Measurements from ENCODE around the gene HEBP2. TPM values are rescaled to one million over a fixed set of nuclear protein-coding genes. Genes with fewer than 3 reads are reported as not detected.

The HEBP2 gene
- polyA plus RNA-seq, 1 experiment: 14.5 TPM

- Histone ChIP-seq H3K36me3 (ENCODE audit: control insufficient read depth, insufficient read depth, low read length) (peaks cover 18% of the 10 kb centered on the region; the same call in 1 of the 2 replicates), H3K4me3 (ENCODE audit: low read depth, low read length) (no peak overlapping the region), H3K27me3 (ENCODE audit: control insufficient read depth, insufficient read depth, low read length) (no peaks in the 10 kb centered on the region)
- ChIA-PET POLR2A (no interaction called here), CTCF (interaction anchor here (0.7 to 3.1 kb wide), 5 partner anchors 10 to 294 kb away, joined by 3 to 9 read pairs (median 5); no protein-coding TSS in a partner anchor)
- DNase-seq (ENCODE audit: low read depth): no peak
- no peak for TF ChIP-seq CTCF (IDR thresholded peaks at IDR 0.05; ENCODE audit: insufficient read depth, low read depth, low read length)
Observed at GRCh38 chr6:138410048-138410735, 6.2 kb downstream of the HEBP2 start.

- ChIA-PET CTCF (interaction anchor here (0.6 to 1.4 kb wide), 6 partner anchors 9 to 324 kb away, joined by 3 to 5 read pairs (median 3); no protein-coding TSS in a partner anchor), POLR2A (no interaction called here)
- no peak for TF ChIP-seq CTCF (IDR thresholded peaks at IDR 0.05; ENCODE audit: insufficient read depth, low read depth, low read length)
- no peak for DNase-seq (ENCODE audit: low read depth)
- Histone ChIP-seq H3K27me3 (ENCODE audit: control insufficient read depth, insufficient read depth, low read length) (no peaks in the 10 kb centered on the region), H3K4me3 (ENCODE audit: low read depth, low read length) (no peak overlapping the region), H3K36me3 (ENCODE audit: control insufficient read depth, insufficient read depth, low read length) (peaks cover 18% of the 10 kb centered on the region; the same call in 1 of the 2 replicates)
Observed at GRCh38 chr6:138410972-138411880, 7.2 kb downstream of the HEBP2 start.

- POLR2A ChIA-PET: no interaction called here
- no peaks in the 10 kb centered on the region for H3K27me3 ChIP-seq (ENCODE audit: control insufficient read depth, insufficient read depth, low read length)
- CTCF ChIA-PET: interaction anchor here (0.6 to 2.7 kb wide), 6 partner anchors 11 to 753 kb away, joined by 3 to 7 read pairs (median 6); partner anchors contain the start of gene HEBP2
- no peak for DNase-seq (ENCODE audit: low read depth)
- peaks cover 6% of the 10 kb centered on the region for H3K36me3 ChIP-seq (ENCODE audit: control insufficient read depth, insufficient read depth, low read length)
- no peak overlapping the region for H3K4me3 ChIP-seq (ENCODE audit: low read depth, low read length)
- no peak for TF ChIP-seq CTCF (IDR thresholded peaks at IDR 0.05; ENCODE audit: insufficient read depth, low read depth, low read length)
Observed at GRCh38 chr6:138415125-138415524, 11.1 kb downstream of the HEBP2 start.

GRCh38 chr6:138416206-138416605, 12.2 kb downstream of the HEBP2 start:
- Histone ChIP-seq H3K27me3 (ENCODE audit: control insufficient read depth, insufficient read depth, low read length) (no peaks in the 10 kb centered on the region), H3K36me3 (ENCODE audit: control insufficient read depth, insufficient read depth, low read length) (peaks cover 6% of the 10 kb centered on the region), H3K4me3 (ENCODE audit: low read depth, low read length) (no peak overlapping the region)
- POLR2A ChIA-PET: no interaction called here
- TF ChIP-seq CTCF (IDR thresholded peaks at IDR 0.05; ENCODE audit: insufficient read depth, low read depth, low read length): no peak
- no peak for DNase-seq (ENCODE audit: low read depth)
- CTCF ChIA-PET: interaction anchor here (0.8 to 1.8 kb wide), 4 partner anchors 13 to 300 kb away, joined by 3 to 6 read pairs (median 5); no protein-coding TSS in a partner anchor

Measured in BJ (cell line).